Tibial artery (tissue), 4 donors: Measurements from ENCODE around the gene RNU6-9.
"Not testable (repeated sequence)": the region's sequence is repeated elsewhere in the genome, so short reads cannot be mapped to it uniquely, and the experiment has no call there.

Source experiments
- DNase-seq, 2 donors: peaks; one replicate each; pipeline ENCODE4 v3.0.0-alpha.2; 2019
- H3K27ac ChIP-seq, 2 donors: fragments of 200-600 bp; sonication (generic) in 1 of 2; 1 replicate in 1 of 2; 2 replicates in 1 of 2; pipeline ENCODE4 v1.5.1; 2018 to 2019; ENCODE audit warnings: mild to moderate bottlenecking in 1 of 2
- H3K27me3 ChIP-seq, 2 donors: fragments of 200-600 bp; sonication (generic) in 1 of 2; one replicate each; pipeline versions ENCODE4 v1.5.1 to v1.6.0; 2016 to 2019
- H3K36me3 ChIP-seq, 3 donors: fragments of 200-600 bp; sonication (generic) in 2 of 3; one replicate each; pipeline ENCODE4 v1.5.1; 2016 to 2019; ENCODE audit warnings: mild to moderate bottlenecking in 2 of 3
- H3K4me1 ChIP-seq, 4 donors: fragments of 200-600 bp; sonication (generic) in 2 of 4; 1 replicate in 3 of 4; 2 replicates in 1 of 4; pipeline ENCODE4 v1.5.1; 2016 to 2019
- H3K4me3 ChIP-seq, 2 donors: fragments of 200-600 bp; sonication (generic) in 1 of 2; 1 replicate in 1 of 2; 2 replicates in 1 of 2; pipeline ENCODE4 v1.5.1; 2018 to 2019; ENCODE audit warnings: mild to moderate bottlenecking in 2 of 2
- H3K9me3 ChIP-seq, 3 donors: fragments of 200-600 bp; sonication (generic) in 1 of 3; one replicate each; pipeline ENCODE4 v1.5.1; 2016 to 2019
- intact Hi-C: fragments of 100-400 bp; cut with DNase I; formaldehyde crosslinking; loops from one replicate; pipeline ENCODE4 v1.15.0; 2023; ENCODE audit warnings: low total_unique reads
- TF ChIP-seq, protein P1 (sequence below), 2 experiments: fragments of 200-600 bp in 1 of 2; fragments of 450-650 bp in 1 of 2; IDR thresholded peaks; one replicate each; pipeline ENCODE4 v1.5.1; 2017 to 2019; ENCODE audit warnings: antibody characterized with exemption in 2 of 2, mild to moderate bottlenecking in 1 of 2, moderate library complexity in 1 of 2

Gene RNU6-9

GRCh38 chr19:875265-875879, 17.9 kb upstream of the RNU6-9 start:
- intact Hi-C loops: no loop called here
- H3K27me3 ChIP-seq: no peaks in the 10 kb centered on the region
- H3K9me3 ChIP-seq: no peaks in the 10 kb centered on the region
- H3K4me1 ChIP-seq: peaks cover 0 to 8% (median 0%) of the 10 kb centered on the region in 4 donors
- H3K36me3 ChIP-seq: peaks cover 44 to 90% (median 68%) of the 10 kb centered on the region in 3 donors
- H3K27ac ChIP-seq: no peak overlapping the region
- DNase-seq: no peak
- no peak overlapping the region for H3K4me3 ChIP-seq
- TF ChIP-seq, protein P1, sequence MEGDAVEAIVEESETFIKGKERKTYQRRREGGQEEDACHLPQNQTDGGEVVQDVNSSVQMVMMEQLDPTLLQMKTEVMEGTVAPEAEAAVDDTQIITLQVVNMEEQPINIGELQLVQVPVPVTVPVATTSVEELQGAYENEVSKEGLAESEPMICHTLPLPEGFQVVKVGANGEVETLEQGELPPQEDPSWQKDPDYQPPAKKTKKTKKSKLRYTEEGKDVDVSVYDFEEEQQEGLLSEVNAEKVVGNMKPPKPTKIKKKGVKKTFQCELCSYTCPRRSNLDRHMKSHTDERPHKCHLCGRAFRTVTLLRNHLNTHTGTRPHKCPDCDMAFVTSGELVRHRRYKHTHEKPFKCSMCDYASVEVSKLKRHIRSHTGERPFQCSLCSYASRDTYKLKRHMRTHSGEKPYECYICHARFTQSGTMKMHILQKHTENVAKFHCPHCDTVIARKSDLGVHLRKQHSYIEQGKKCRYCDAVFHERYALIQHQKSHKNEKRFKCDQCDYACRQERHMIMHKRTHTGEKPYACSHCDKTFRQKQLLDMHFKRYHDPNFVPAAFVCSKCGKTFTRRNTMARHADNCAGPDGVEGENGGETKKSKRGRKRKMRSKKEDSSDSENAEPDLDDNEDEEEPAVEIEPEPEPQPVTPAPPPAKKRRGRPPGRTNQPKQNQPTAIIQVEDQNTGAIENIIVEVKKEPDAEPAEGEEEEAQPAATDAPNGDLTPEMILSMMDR (IDR thresholded peaks at IDR 0.05): no peak

GRCh38 chr19:876089-876488, 17.2 kb upstream of the RNU6-9 start:
- peaks cover 44 to 90% (median 68%) of the 10 kb centered on the region in 3 donors for H3K36me3 ChIP-seq
- H3K9me3 ChIP-seq: no peaks in the 10 kb centered on the region
- no peak overlapping the region for H3K27ac ChIP-seq
- TF ChIP-seq, protein P1 (IDR thresholded peaks at IDR 0.05): no peak
- no peak for DNase-seq
- H3K4me3 ChIP-seq: no peak overlapping the region
- H3K4me1 ChIP-seq: peaks cover 0 to 8% (median 0%) of the 10 kb centered on the region in 4 donors
- intact Hi-C loops: no loop called here
- no peaks in the 10 kb centered on the region for H3K27me3 ChIP-seq

DNA sequence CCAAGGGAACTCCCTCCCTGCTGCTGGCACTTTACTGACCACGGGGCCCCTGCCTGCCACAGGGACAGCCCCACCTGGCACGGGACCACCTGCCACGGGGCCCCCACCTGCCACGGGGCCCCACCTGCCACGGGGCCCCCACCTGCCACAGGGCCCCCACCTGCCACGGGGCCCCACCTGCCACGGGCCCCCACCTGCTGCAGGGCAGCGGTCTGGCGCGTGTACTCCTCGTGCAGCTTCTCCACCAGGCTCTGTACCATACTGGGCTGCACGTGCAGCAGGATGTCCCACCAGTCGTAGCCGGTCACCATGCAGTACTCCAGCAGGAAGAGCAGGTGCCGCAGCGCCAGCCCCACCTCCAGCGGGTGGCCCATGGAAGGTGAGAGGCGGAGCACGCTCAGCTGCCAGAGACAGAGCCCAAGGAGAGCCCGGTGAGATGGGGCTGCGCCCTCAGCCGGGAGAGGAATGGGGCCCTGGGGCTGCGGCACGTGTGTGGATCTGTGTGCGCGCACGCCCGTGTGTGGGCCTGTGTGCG, 16.4 kb upstream of the RNU6-9 start:
- TF ChIP-seq, protein P1 (IDR thresholded peaks at IDR 0.05): no peak
- Histone ChIP-seq H3K27me3 (no peaks in the 10 kb centered on the region), H3K36me3 (peaks cover 50 to 92% (median 72%) of the 10 kb centered on the region in 3 donors), H3K4me1 (peaks cover 0 to 8% (median 0%) of the 10 kb centered on the region in 4 donors), H3K9me3 (no peaks in the 10 kb centered on the region), H3K27ac (no peak overlapping the region), H3K4me3 (no peak overlapping the region)
- no peak for DNase-seq
- intact Hi-C loops: no loop called here

DNA sequence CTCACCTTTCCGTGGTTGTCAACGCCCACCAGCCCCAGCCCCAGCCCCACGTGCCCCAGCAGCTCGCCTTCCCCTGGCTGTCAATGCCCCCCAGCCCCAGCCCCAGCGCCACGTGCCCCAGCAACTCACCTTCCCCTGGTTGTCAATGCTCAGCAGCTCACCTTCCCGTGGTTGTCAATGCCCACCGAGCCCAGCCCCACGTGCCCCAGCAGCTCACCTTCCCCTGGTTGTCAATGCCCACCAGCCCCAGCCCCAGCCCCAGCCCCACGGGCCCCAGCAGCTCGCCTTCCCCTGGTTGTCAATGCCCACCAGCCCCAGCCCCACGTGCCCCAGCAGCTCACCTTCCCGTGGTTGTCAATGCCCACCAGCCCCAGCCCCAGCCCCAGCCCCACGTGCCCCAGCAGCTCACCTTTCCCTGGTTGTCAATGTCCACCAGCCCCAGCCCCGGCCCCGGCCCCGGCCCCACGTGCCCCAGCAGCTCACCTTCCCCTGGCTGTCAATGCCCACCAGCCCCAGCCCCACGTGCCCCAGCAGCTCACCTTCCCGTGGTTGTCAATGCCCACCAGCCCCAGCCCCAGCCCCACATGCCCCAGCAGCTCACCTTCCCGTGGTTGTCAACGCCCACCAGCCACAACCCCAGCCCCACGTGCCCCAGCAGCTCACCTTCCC, 15.2 kb upstream of the RNU6-9 start:
- DNase-seq, H3K4me3 ChIP-seq, H3K27ac ChIP-seq, H3K4me1 ChIP-seq, H3K9me3 ChIP-seq, intact Hi-C loops, H3K27me3 ChIP-seq: not testable (repeated sequence)
- peaks cover 53 to 96% (median 84%) of the 10 kb centered on the region in 3 donors for H3K36me3 ChIP-seq

- intact Hi-C loops, H3K9me3 ChIP-seq, H3K27me3 ChIP-seq, H3K4me3 ChIP-seq, H3K4me1 ChIP-seq, DNase-seq, H3K27ac ChIP-seq: not testable (repeated sequence)
- peaks cover 54 to 96% (median 84%) of the 10 kb centered on the region in 3 donors for H3K36me3 ChIP-seq
Measured at GRCh38 chr19:878751-879561, 14.3 kb upstream of the RNU6-9 start.

DNA sequence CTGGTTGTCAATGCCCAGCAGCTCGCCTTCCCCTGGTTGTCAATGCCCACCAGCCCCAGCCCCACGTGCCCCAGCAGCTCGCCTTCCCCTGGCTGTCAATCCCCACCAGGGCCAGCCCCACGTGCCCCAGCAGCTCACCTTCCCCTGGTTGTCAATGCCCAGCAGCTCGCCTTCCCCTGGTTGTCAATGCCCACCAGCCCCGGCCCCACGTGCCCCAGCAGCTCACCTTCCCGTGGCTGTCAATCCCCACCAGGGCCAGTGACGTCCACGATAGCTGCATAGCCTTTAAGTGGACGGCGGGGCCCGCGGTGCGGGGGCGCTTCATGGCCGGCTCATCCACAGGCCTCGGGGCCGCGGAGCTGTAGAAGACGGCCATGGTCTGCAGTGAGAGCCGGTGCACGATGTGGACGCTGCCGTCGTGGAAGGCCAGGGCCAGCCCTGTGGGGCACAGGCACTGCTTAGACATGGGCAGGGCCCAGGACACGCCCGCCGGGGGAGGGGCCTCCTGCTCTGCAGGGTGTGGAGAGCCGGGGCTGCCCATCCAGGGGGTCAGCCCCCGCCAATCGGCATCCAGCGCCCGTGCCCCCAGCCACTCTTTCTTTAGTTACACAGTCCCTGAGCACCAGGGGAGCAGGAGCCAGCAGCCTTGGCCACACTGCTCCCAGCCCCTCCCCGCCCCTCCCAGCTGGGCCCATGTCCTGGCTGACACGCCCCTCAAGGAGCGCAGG, 13.4 kb upstream of the RNU6-9 start:
- DNase-seq: no peak
- no peak overlapping the region for H3K4me3 ChIP-seq
- no peaks in the 10 kb centered on the region for H3K9me3 ChIP-seq
- no peaks in the 10 kb centered on the region for H3K4me1 ChIP-seq
- H3K36me3 ChIP-seq: peaks cover 54 to 96% (median 84%) of the 10 kb centered on the region in 3 donors
- no peak overlapping the region for H3K27ac ChIP-seq
- TF ChIP-seq, protein P1 (IDR thresholded peaks at IDR 0.05): no peak
- no peaks in the 10 kb centered on the region for H3K27me3 ChIP-seq
- intact Hi-C loops: no loop called here
